GM19397 (cell line): ENCODE measurements around the gene NME5.

Experiments
- ATAC-seq: cut with Tn5 transposase; IDR thresholded peaks from one replicate; pipeline ENCODE4 v1.9.1; 2021; ENCODE audit warnings: mild to moderate bottlenecking, moderate library complexity; ENCODE audit not compliant: unreplicated experiment

NME5 gene

GRCh38 chr5:138140268-138140667 is 1.0 kb upstream of the NME5 start:
- no peak for ATAC-seq

DNA sequence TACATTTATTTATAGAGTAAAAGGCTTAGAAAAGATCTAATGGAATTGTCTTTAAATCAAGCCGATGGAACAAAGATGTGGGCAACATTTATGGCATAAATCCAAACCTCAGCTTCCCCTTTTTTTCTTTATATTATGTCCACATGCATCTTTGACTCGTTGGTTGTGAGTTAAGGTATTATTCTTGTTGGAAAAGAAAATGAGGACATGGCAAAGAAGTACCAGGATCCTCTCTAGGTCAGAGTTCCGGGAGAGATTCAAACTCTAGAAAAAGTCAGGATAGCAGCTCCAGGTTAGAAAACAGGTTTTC is 508 bp upstream of the NME5 start:
- no peak for ATAC-seq

GRCh38 chr5:138132543-138132942 is 6.7 kb downstream of the NME5 start:
- ATAC-seq, result no peak

DNA sequence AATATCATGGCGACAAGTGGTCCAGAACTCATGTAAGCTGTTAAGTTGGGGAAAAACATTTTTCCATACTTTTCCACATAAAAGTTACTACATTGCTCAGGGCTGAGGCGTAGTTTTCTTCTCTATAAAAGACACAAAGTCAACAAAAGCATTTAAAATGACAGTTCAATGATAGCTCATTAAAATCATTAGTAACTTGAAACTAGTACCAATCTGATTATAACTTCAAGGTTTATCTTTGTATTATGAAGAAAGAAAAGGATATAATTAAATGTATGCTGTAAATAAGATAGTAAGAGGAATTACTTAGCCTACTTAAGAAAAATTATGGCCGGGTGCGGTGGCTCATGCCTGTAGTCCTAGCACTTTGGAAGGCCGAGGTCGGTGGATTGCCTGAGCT is 9.9 kb downstream of the NME5 start:
- no peak for ATAC-seq

- ATAC-seq, result no peak
These were observed 10.9 kb downstream of the NME5 start for GRCh38 chr5:138128334-138128733.

GRCh38 chr5:138115254-138115653 is 24.0 kb downstream of the NME5 start:
- no peak for ATAC-seq

GRCh38 chr5:138111937-138112336 is 27.3 kb downstream of the NME5 start:
- no peak for ATAC-seq

DNA sequence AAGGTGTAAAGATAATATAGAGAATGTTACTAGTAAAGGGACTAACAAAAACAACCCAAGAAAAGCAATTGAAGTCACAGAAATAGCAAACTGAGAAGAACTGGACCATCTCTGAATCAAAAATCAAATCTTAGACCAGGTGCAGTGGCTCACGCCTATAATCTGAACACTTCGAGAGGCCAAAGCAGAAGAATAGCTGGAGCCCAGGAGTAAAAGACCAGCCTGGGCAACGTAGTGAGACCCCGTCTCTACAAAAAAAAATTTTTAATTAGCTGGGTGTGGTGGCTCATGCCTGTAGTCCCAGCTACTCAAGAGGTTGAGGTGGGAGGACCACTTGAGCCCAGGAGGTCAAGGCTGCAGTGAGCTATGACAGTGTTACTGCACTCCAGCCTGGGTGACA is 28.0 kb downstream of the NME5 start:
- no peak for ATAC-seq

DNA sequence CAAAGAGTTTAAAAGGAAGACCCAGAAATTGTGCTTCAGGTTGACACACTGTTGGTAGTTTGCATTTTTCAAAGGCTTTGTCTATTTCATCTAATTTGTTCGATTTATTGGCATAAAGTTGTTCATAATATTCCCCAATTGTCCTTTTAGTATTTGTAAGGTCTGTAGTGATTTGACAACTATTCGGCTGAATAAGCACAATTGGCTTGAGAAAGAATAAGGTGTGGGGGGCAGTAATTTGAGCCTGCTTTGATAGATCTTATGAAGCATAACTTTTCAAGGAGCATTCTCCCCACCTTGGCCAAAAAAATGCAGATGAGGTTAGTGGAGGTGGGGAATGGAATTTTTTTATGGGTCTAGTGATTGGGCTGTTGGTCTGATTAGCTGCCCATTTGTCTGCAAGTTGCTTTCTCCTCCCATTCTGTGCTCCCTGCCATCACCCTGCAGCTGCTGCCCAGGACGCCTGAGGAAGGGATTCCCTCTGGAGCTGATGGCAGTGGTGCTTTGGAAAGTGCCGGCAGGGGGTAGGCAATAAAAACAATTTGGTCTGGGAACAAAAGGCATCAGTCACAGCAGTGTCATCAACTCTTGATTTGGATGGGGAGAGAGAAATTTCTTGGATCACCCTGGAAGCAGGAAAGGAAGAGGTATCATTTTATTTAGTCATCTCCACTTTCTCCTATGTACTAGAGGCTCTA is 28.8 kb downstream of the NME5 start:
- ATAC-seq, result no peak

DNA sequence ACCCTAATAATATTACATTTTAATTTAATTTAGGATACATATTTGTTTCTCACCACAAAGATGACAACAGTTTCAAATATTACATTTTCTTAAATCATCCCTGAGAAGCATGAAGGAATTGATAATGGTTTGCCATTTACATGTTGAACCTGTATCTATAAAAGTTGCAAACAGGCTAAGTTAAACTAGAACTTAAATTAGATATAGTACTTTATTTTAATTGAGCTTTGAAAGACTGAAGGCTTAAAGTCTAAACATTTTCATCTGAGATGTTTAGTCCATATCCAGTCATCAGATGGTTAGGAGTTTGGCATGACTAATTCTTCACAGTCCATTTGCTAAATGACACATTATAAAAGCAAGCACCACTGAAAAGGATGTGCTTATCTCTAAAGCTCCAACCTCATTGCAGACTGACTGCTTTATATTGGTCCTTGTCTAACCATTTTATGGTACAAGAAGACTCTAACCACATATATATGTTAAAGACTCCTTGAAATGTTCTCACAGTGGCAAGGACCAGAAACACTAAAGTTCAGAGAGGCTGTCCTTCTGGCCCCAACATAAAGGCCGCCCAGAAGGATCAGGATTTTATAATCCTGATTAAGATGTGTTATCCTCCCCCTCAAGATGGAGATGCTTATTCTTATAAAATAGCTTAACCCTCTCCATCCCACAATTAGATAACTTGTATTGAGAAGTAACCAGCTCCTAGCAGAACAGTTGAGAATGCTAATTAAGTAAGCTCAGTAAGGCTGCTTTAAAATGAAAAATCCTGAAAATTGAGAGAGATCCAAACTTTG is 29.6 kb downstream of the NME5 start:
- ATAC-seq, result no peak

DNA sequence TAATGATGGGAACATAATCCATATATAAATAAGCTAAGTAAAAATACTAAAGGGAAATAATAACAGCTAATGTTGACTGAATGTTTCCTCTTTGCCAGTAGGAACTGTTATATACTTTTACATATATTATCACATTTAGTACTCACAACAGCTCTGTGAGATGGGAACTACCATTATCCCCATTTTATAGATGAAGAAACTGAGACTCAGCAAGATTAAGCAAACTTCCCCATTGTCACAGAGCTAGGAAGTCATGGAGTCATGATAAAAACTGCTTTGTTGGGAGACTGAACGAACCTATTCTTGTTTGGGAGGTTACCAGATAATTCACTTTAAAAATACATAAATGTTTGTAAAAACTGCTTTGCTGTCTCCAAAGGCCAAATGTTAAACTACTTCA is 32.0 kb downstream of the NME5 start:
- ATAC-seq, result no peak

- ATAC-seq, result no peak
These were observed 33.5 kb downstream of the NME5 start for GRCh38 chr5:138105709-138106108.

GRCh38 chr5:138103319-138103637 is 36.0 kb downstream of the NME5 start:
- no peak for ATAC-seq

DNA sequence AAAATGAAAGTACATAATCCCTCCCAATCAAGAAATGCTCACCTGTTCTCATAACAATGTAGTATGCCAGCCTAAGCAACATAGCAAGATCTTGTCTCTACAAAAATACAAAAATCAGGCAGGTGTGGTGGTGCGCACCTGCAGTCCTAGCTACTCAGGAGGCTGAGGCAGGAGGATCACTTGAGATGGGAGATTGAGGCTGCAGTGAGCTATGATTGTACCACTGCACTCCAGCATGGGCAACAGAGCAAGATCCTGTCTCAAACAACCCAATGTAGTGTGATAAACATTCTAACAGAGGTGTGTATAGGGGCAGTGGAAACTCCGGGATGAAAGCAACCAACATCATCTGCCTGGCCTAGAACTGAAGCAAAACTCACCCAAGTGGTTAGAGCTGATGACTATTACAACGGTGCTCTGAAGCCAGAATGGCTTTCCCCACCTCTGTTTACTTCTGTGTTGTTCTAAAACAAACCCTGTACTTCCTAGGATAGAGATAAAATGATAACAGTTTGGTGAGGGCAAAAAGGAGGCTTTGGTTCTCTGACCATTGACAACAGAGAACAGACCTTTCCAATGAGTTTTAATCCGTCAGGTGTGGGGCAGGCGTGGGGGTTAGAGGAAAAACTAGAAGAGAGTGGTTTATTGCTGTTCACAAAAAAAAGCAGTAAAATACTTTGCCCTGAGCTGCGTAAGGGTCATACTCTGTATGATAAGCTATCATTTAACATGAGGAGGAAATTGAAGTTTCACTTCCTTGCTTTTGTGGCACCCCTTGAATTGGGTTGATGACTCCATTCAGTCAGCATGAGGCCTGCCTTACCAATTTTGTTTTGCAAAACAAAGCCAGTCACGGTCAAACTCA is 36.5 kb downstream of the NME5 start:
- ATAC-seq, result peak; percentile 66

DNA sequence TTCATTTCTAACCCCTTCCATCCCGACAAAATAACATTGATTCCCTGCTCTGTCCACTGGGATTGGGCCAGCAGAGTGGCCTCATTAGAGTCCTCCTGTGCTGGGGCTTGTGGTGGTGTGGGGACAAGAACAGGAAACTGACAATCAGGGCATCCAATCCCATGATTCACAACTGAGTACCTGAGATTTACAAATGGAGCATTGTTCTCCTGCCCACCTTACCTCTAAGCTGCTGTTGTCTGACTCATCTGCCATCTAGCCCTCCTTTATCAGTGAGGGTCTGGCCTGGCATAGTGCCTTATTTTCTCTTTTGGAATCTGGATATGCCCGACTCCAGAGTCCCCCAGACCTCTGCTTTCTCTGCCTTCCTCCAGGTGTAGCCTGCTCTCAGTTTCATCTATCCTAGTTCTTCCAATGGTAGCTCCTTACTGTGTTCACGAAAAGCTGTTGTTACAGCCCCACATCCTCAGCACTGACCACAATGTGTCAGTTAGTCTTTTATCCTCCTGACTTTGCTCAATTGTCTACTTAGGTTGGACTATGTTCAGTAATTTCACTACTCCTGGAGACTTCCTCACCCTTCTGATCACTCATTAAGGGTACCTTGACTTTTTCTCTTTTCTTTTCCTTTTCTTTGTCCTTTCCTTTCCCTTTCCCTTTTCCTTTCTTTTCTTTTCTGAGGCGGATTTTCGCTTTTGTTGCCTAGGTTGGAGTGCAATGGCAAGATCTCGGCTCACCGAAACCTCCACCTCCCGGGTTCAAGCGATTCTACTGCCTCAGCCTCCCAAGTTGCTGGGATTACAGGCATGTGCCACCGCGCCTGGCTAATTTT is 42.0 kb downstream of the NME5 start:
- no peak for ATAC-seq

DNA sequence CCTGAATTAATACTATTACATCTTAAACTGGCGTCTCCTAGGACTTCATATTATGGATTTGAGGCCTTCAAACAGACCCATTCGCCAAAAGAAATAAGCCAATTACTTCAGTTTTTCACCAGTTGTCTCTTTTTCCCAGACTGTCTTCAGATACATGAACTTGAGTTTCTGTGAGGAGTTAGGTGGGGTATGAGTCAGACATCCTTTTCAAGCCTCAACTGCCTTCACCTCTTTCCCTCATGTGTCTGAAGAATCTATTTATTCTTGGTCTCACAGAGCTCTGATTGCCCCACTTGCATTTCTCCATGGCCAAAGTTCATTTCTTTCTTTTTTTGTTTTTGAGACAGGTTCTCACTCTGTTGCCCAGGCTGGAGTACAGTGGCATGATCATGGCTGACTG is 42.9 kb downstream of the NME5 start:
- no peak for ATAC-seq

DNA sequence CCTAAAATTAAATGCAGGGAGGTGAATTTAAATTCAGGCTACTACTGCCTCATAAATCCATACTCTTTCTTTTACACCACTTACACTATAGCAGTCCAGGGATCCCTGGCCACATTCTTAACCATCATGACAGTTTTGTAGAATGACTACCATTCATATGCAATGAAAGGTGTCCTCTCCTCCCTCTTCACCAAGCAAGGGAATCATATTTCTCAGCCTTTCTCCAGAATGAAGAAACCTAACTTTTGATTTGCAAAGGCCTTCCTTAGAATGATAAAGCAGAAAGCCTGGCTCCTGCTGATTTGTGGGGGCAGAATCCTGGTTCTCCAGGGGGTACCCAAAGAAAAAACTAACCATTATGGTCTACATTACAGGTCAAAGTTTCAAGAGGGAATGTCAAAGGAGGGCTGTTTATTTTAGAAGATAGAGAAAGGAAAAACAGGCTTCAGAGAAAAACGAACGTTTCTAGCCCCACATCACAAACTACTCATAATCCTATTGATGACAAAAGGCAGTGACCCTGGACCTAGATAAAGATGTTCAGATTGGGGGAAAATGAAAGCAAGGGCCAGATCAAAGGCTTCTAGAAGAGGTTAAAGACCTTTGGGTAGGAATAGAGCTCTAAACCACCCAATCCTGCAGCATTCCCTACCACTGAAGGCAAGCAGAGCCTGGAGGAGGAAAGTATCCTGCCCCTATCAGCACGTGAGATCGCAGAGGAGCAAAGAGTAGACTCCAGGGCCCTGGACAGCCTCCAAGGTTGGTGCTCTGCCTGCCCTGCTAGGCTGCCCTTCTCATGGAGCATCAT is 43.9 kb downstream of the NME5 start:
- no peak for ATAC-seq

- no peak for ATAC-seq
These were observed 46.2 kb downstream of the NME5 start for GRCh38 chr5:138093036-138093435.

DNA sequence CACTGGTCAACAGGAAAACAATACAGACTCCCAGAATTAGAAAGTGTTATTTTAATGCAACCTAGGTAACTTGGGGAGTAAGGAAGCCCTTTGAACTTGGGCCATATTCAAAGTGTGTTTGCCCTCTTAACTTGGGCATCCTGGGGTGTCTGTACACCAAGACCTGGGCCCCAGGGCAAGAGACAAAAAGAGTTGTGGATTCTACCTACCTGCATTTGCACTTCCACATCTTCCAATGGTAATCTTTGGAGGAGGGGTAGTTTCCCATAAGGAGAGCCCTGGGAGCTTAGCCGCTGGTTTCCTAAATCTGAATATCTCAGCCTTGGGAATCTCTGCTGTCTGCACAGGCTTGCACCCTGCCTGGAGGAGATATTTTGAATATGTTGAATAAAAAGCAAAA is 46.9 kb downstream of the NME5 start:
- no peak for ATAC-seq

GRCh38 chr5:138091685-138092084 is 47.5 kb downstream of the NME5 start:
- no peak for ATAC-seq
